ENCODE results near the gene GLT1D1.

- TF ChIP-seq POLR2A (IDR thresholded peaks at IDR 0.05) (no peak), POLR2AphosphoS5 (IDR thresholded peaks at IDR 0.05) (no peak)
Measured at GRCh38 chr12:128976120-128976738, 123.0 kb downstream of the GLT1D1 start.

Data from breast epithelium (tissue), 3 donors.